Stimulated activated CD8-positive, alpha-beta memory T cell treated with anti-CD3 and anti-CD28 coated beads, Interleukin-12 subunit alpha, Interleukin-12 subunit beta, amount 100 ng/mL, for 4 hours (primary cell): ENCODE measurements around the gene AGAP4.
"Not testable (repeated sequence)": the region's sequence is repeated elsewhere in the genome, so short reads cannot be mapped to it uniquely, and the experiment has no call there.

Source experiments
- DNase-seq: peaks from one replicate; pipeline ENCODE4 v3.0.0-alpha.2; 2020; ENCODE audit warnings: low read depth

The AGAP4 gene

GRCh38 chr10:45847400-45847799 lies at the start of gene AGAP4:
Gene AGAP4, minus strand, starts transcription at chr10:45847500. Its CDS starts 153 bp downstream, at chr10:45847347.
- DNase-seq: not testable (repeated sequence)

- DNase-seq: not testable (repeated sequence)
These were observed 43.4 kb upstream of the AGAP4 start for GRCh38 chr10:45890721-45891120.

GRCh38 chr10:45889539-45890230 lies 42.4 kb upstream of the AGAP4 start:
- not testable (repeated sequence) for DNase-seq

GRCh38 chr10:45882880-45883279 lies 35.6 kb upstream of the AGAP4 start:
- not testable (repeated sequence) for DNase-seq

- not testable (repeated sequence) for DNase-seq
These were observed 18.1 kb upstream of the AGAP4 start for GRCh38 chr10:45865404-45865803.

- not testable (repeated sequence) for DNase-seq
These were observed 17.0 kb upstream of the AGAP4 start for GRCh38 chr10:45864264-45864663.

GRCh38 chr10:45863632-45864031 lies 16.3 kb upstream of the AGAP4 start:
- DNase-seq: not testable (repeated sequence)

GRCh38 chr10:45857931-45858330 lies 10.6 kb upstream of the AGAP4 start:
- DNase-seq: not testable (repeated sequence)

DNA sequence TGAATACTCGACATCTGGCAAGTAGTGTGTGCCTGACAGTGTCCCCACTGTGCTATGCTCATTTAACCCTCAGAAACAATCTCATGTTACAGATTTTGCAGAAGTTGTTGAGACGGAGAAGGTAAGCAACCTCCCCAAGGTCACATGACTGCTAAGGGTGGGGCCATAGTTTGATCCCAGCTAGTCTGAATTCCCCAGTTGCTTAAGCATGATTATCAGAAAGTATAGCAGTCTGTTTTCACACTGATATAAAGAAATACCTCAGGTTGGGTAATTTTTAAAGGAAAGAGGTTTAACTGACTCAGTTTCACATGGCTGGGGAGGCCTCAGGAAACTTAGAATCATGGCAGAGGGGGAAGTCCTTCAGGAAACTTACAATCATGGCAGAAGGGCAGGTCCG lies 1.2 kb upstream of the AGAP4 start:
- DNase-seq: not testable (repeated sequence)

- DNase-seq: not testable (repeated sequence)
These were observed 24.4 kb downstream of the AGAP4 start for GRCh38 chr10:45822918-45823317.

- DNase-seq: not testable (repeated sequence)
These were observed 27.0 kb downstream of the AGAP4 start for GRCh38 chr10:45820107-45820830.

DNA sequence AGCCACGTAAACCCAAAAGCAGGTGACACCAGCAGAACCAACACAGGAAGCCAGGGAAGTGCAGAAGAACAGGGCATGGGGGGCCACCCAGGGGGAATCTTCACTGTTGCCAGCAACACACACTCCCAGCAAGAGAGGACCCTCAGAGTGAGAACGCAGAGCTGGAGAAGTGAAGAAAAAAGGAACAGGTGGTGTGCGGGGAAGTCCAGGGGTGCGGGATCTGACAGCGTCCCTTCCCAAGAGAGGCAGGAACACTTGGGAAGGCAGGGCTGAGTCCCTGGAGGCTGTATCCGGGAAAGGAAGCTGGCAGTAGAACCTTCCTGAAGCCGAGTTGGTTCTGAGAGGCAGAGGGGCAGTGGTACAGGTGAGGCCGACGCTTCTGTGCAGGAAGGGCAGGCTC lies 27.7 kb downstream of the AGAP4 start:
- no peak for DNase-seq

GRCh38 chr10:45817912-45818311 lies 29.4 kb downstream of the AGAP4 start:
- DNase-seq: no peak

- DNase-seq: no peak
These were observed 30.0 kb downstream of the AGAP4 start for GRCh38 chr10:45817130-45817859.

GRCh38 chr10:45814146-45814545 lies 33.2 kb downstream of the AGAP4 start:
- DNase-seq: not testable (repeated sequence)

DNA sequence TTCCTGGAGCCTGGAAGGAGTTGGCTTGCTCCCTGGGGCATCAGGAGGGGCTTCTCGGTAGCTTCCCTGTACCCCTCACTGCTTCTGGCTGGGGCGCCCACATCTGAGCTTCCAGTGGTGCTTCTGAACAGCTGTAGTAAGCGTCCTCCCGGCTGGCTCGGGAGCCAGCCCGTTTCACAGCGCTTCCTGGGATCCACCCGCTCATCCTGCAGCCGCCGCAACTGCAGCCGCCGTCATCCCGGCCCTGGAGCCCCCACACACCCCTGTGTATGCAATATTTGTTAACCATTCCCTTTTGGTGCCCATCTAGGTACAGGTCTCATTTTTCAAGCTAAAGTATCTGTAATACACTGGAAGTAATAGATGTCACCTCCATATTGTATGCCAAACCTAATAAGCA lies 34.3 kb downstream of the AGAP4 start:
- not testable (repeated sequence) for DNase-seq

DNA sequence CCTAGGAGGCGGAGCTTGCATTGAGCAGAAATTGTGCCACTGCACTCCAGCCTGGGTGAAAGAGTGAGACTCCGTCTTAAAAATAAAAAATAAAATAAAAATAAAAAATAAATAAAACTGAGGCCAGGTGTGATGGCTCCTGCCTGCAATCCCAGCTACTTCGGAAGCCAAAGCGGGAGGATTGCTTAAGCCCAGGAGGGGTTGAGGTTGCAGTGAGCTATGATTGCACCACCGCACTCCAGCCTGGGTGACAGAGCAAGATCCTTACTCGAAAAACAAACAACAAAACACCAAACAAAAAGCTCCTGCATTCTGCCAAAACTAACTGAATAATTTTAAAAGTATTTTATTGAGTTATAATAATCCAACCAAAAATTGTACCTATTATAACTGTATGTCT lies 36.2 kb downstream of the AGAP4 start:
- no peak for DNase-seq

DNA sequence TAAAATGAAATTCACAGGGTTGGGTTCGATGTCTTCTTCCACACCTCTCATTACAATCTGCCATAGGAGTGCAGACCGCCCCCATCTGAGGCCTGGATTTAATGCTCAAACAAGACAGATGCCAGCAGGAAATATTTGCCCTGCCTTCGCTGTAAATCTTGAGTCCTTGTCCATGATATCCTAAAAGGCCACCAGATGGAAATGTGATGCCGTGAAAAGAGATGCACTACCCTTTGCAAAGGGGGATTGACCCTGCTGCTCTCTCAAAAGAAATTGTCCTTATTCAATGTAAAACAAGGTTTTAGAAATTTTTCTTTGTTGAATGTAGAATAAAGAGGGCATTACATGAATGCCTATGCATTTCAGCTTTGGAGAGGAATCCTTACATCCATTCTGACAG lies 37.5 kb downstream of the AGAP4 start:
- no peak for DNase-seq

DNA sequence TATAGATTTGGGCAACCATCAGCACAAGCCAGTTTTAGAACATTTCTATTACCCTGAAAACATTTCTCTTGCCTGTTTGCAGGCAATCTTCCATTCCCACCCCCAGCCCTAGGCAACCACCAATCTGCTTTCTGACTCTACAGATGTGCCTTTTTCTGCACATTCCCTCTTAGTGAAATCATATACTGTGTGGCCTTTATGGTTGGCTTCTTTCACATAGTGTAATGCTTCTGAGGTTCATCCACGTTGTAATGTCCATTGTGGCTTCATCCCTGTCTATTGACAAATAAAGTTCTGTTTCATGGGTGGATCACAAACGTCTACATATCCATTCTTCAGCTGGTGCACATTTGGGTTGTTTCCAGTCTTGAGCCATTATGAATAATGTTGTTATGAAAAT lies 42.3 kb downstream of the AGAP4 start:
- DNase-seq: not testable (repeated sequence)

GRCh38 chr10:45803060-45804010 lies 44.0 kb downstream of the AGAP4 start:
- DNase-seq: not testable (repeated sequence)

DNA sequence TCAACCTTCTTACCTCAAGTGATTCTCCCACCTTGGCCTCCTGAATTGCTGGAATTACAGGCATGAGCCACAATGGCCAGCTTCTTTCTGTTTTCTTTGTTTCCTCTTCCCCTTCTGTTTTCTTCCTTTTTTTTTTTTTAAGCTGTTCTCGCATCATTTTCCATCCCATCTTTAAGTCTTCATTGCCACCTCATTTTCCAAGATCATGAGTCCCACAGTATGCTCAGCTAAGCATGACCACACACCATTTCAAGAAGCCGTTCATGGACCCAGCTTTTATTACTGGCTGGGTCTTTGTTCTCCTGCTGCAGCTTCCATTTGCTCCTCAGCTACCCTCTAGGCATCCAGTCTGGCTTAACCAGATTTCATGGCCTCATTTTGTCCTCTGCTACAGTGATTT lies 52.5 kb downstream of the AGAP4 start:
- DNase-seq: not testable (repeated sequence)
